Measurements from ENCODE around the gene ZFYVE19. TPM values are rescaled to one million over a fixed set of nuclear protein-coding genes. Genes with fewer than 3 reads are reported as not detected.
A peak's percentile ranks its signal among the peaks of the same experiment; 100 is the strongest.

Gene ZFYVE19
- total and polyA plus RNA-seq, 2 donors (not counting 1 experiment from before 2014, with no cell fraction given), result 14.1 to 21.3 TPM

DNA sequence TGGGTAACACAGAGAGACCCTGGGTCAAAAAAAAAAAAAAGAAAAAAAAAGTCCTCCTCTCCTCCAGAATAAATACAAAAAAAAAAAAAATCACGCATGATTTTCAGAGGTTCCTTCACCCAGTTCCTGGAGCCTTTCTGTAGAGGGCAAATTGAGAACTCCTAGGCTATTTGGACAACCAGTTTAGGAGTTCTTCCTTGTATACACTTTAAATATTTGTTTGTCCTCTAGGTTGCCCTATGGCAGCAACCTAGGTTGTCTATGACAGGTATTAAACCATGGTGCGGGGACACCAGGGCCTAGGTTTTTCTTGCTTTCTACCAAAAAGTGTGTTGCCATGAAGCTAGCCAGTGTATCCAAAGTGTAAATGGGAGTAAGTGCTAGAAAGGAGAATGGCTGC, 3.8 kb upstream of the ZFYVE19 start:
- peaks cover 19% of the 10 kb centered on the region for H3K79me2 ChIP-seq (ENCODE audit: control insufficient read depth, insufficient read depth, low read length)
- no peak overlapping the region for H2AFZ ChIP-seq (ENCODE audit: low read length)
- no peak overlapping the region for H3K9ac ChIP-seq (ENCODE audit: insufficient read depth, low read length)
- TF ChIP-seq, protein P1, sequence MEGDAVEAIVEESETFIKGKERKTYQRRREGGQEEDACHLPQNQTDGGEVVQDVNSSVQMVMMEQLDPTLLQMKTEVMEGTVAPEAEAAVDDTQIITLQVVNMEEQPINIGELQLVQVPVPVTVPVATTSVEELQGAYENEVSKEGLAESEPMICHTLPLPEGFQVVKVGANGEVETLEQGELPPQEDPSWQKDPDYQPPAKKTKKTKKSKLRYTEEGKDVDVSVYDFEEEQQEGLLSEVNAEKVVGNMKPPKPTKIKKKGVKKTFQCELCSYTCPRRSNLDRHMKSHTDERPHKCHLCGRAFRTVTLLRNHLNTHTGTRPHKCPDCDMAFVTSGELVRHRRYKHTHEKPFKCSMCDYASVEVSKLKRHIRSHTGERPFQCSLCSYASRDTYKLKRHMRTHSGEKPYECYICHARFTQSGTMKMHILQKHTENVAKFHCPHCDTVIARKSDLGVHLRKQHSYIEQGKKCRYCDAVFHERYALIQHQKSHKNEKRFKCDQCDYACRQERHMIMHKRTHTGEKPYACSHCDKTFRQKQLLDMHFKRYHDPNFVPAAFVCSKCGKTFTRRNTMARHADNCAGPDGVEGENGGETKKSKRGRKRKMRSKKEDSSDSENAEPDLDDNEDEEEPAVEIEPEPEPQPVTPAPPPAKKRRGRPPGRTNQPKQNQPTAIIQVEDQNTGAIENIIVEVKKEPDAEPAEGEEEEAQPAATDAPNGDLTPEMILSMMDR (conservative IDR thresholded peaks at IDR 0.05 in 1 of 2, IDR thresholded peaks at IDR 0.05 in 1 of 2; ENCODE audit: low read depth in 1 of 2, low read length in 2 of 2), result no peak
- TF ChIP-seq EZH2 (IDR thresholded peaks at IDR 0.05; ENCODE audit: low read length, missing control alignments), result no peak
- H3K27me3 ChIP-seq (ENCODE audit: control insufficient read depth, insufficient read depth, low read length), result no peaks in the 10 kb centered on the region
- H3K9me3 ChIP-seq (ENCODE audit: control insufficient read depth, insufficient read depth, low read depth, low read length), result no peaks in the 10 kb centered on the region
- H4K20me1 ChIP-seq (ENCODE audit: control insufficient read depth, extremely low read depth, insufficient read depth, low read length), result no peaks in the 10 kb centered on the region
- H3K4me2 ChIP-seq (ENCODE audit: extremely low read depth, insufficient read depth, low read length), result no peak overlapping the region
- H3K4me1 ChIP-seq (ENCODE audit: control insufficient read depth, extremely low read depth, insufficient read depth, low read length), result peaks cover 3% of the 10 kb centered on the region
- no peak for DNase-seq (ENCODE audit: low read depth in 2 of 2)
- H3K4me3 ChIP-seq (replicated peaks in 1 of 4; ENCODE audit: control extremely low read depth in 1 of 4, insufficient read depth in 1 of 4, low read depth in 3 of 4, low read length in 4 of 4), result no peak overlapping the region
- no peak overlapping the region for H3K27ac ChIP-seq (ENCODE audit: insufficient read depth, low read length)
- peaks cover 1% of the 10 kb centered on the region for H3K36me3 ChIP-seq (ENCODE audit: control insufficient read depth, insufficient read depth, low read length)

DNA sequence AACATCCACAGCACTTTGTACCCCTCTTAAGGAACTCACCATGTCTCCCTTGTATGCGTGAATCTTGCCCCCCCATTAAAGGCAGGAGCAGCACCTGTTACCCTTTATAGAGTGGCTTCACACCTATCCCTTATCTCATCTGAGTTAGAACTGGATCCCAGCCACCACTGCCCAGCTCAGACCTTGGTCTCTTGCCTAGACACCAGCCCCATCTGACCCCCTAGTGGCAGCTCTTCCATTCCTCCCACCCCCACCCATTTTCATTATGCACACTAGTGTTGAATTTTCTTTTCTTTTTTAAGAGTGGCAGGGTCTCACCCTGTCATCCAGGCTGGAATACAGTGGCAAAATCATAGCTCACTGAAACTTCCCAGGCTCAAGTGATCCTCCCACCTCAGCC, 3.2 kb upstream of the ZFYVE19 start:
- H3K4me2 ChIP-seq (ENCODE audit: extremely low read depth, insufficient read depth, low read length), result no peak overlapping the region
- H2AFZ ChIP-seq (ENCODE audit: low read length), result no peak overlapping the region
- H3K9me3 ChIP-seq (ENCODE audit: control insufficient read depth, insufficient read depth, low read depth, low read length), result no peaks in the 10 kb centered on the region
- no peaks in the 10 kb centered on the region for H3K27me3 ChIP-seq (ENCODE audit: control insufficient read depth, insufficient read depth, low read length)
- peaks cover 17% of the 10 kb centered on the region for H3K79me2 ChIP-seq (ENCODE audit: control insufficient read depth, insufficient read depth, low read length)
- no peaks in the 10 kb centered on the region for H4K20me1 ChIP-seq (ENCODE audit: control insufficient read depth, extremely low read depth, insufficient read depth, low read length)
- no peak for TF ChIP-seq EZH2 (IDR thresholded peaks at IDR 0.05; ENCODE audit: low read length, missing control alignments)
- TF ChIP-seq, protein P1 (conservative IDR thresholded peaks at IDR 0.05 in 1 of 2, IDR thresholded peaks at IDR 0.05 in 1 of 2; ENCODE audit: low read depth in 1 of 2, low read length in 2 of 2), result no peak
- no peak overlapping the region for H3K4me3 ChIP-seq (replicated peaks in 1 of 4; ENCODE audit: control extremely low read depth in 1 of 4, insufficient read depth in 1 of 4, low read depth in 3 of 4, low read length in 4 of 4)
- peaks cover 1% of the 10 kb centered on the region for H3K36me3 ChIP-seq (ENCODE audit: control insufficient read depth, insufficient read depth, low read length)
- peaks cover 3% of the 10 kb centered on the region for H3K4me1 ChIP-seq (ENCODE audit: control insufficient read depth, extremely low read depth, insufficient read depth, low read length)
- H3K9ac ChIP-seq (ENCODE audit: insufficient read depth, low read length), result no peak overlapping the region
- H3K27ac ChIP-seq (ENCODE audit: insufficient read depth, low read length), result no peak overlapping the region
- DNase-seq (ENCODE audit: low read depth in 2 of 2), result no peak

DNA sequence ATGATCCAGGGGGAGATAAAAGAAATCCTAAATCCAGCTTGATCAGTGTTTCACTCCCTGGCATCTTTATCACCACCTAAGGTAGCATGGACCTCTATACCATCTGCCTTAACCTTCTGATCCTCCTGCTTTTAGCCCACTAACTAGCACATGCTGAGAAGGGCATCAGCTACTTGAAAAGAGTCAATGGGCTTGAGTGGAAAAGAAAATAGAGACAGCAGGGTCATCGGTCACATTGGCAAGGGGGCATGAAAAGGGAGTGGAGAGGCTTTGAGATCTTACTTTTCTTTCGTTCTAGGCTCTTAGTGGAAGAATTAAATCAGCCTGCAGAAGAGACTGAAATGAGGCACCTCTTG, 239 bp upstream of the ZFYVE19 start:
- Histone ChIP-seq H3K27ac (ENCODE audit: insufficient read depth, low read length) (peak overlapping the region; percentile 94), H3K4me3 (replicated peaks in 1 of 4; ENCODE audit: control extremely low read depth in 1 of 4, insufficient read depth in 1 of 4, low read depth in 3 of 4, low read length in 4 of 4) (peak overlapping the region; percentile 79 to 100 (median 98)), H3K79me2 (ENCODE audit: control insufficient read depth, insufficient read depth, low read length) (peaks cover 17% of the 10 kb centered on the region), H2AFZ (ENCODE audit: low read length) (peak overlapping the region; percentile 100), H3K4me1 (ENCODE audit: control insufficient read depth, extremely low read depth, insufficient read depth, low read length) (peaks cover 3% of the 10 kb centered on the region), H3K9ac (ENCODE audit: insufficient read depth, low read length) (peak overlapping the region; percentile 83), H3K27me3 (ENCODE audit: control insufficient read depth, insufficient read depth, low read length) (no peaks in the 10 kb centered on the region), H3K4me2 (ENCODE audit: extremely low read depth, insufficient read depth, low read length) (peak overlapping the region; percentile 100), H3K36me3 (ENCODE audit: control insufficient read depth, insufficient read depth, low read length) (peaks cover 8% of the 10 kb centered on the region), H4K20me1 (ENCODE audit: control insufficient read depth, extremely low read depth, insufficient read depth, low read length) (no peaks in the 10 kb centered on the region), H3K9me3 (ENCODE audit: control insufficient read depth, insufficient read depth, low read depth, low read length) (no peaks in the 10 kb centered on the region)
- no peak for TF ChIP-seq EZH2 (IDR thresholded peaks at IDR 0.05; ENCODE audit: low read length, missing control alignments)
- TF ChIP-seq, protein P1 (conservative IDR thresholded peaks at IDR 0.05 in 1 of 2, IDR thresholded peaks at IDR 0.05 in 1 of 2; ENCODE audit: low read depth in 1 of 2, low read length in 2 of 2), result no peak
- no peak for DNase-seq (ENCODE audit: low read depth in 2 of 2)

All from fibroblast of lung (primary cell).